Activated T-helper 9 cell treated with anti-CD3 and anti-CD28 coated beads, Interleukin-2, amount 50 U/mL, for 16 hours (primary cell): Measurements from ENCODE around the gene CHCHD6.

Experiments used
- DNase-seq: peaks from one replicate; pipeline ENCODE4 v3.0.0-alpha.2; 2020; ENCODE audit warnings: low read depth

Gene CHCHD6

DNA sequence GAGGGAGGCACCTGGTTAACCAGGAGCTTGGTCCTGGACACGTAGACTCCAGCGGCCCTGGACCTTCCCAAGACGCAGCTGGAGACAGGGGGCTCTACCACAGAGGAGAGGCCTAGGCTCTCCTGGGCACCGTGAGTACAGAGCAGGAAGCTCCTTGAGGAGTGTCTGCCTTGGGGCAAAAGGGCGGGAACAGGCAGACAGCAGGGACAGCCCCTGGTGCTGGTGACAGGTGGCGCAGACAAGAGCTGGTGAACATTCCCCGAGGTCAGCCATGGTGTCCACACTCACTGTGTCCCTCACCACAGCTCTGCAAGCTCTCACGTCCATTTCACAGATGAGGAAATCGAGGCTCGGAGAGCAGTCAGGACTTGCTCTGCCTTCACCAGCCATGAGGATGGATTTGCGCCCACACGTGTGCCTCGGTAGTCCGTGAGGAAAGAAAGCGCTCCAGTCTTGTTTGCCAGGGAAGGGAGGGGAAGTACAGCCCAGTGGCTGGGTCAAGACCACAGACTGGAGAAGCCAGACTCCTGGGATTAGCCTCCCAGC, 276.3 kb downstream of the CHCHD6 start:
- DNase-seq = no peak

DNA sequence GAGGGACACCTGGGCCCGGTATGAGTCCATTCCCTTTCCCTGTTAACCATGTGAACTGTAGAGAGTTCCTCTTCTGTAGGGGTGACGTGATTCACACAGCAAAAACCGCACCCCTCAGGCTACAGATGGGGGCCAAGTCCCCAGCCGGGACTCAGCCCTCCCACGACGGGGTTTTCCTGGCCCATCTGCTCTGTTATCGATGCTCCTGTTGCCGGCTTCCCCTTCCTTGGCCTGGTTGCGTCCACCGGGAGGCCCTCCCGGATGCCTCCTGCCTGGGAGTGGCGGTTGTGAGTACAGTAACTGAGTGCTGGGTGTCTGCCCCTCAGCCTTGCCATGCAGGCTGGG, 278.1 kb downstream of the CHCHD6 start:
- DNase-seq = peak; percentile 59

DNA sequence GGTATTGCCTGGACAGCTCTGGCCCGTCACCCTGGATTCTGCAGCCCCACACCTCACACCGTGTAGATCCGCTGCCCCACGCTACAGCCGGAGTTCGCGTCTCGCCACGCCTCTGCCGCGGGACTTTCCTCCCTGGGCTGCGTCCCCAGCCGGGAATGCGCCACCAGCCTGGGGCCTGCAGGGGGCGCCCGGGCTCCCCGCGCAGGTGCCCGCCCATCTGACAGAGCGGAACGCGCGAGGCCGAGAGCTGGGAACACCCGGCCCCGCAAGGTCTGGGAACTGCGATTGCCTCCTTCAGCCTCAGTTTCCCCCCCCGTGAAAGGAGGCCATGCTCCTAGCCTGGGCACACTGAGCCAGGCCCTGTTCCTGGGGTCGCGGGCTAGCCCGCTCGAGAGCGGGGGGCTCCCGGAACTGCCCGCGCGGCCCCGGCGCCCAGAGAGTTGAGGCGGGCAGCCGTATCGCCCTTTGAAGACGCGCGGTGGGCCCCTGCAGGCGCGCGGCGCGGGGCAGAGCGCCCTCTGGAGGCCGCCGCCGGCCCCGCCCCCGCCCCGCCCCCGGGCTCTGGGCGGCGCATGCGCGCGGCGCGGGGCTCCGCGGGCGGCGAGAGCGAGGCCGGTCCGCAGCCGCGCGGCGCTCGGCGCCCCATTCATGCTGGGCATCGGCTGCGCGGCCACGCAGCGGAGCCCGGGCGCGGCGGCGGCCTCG, 278.6 kb downstream of the CHCHD6 start, which contains the start of gene PLXNA1:
PLXNA1 (plus strand) TSS at position 645 of the 705 bp plus-strand sequence. CDS start 5,479 bp downstream, outside the sequence.
- DNase-seq = peak; percentile 86

DNA sequence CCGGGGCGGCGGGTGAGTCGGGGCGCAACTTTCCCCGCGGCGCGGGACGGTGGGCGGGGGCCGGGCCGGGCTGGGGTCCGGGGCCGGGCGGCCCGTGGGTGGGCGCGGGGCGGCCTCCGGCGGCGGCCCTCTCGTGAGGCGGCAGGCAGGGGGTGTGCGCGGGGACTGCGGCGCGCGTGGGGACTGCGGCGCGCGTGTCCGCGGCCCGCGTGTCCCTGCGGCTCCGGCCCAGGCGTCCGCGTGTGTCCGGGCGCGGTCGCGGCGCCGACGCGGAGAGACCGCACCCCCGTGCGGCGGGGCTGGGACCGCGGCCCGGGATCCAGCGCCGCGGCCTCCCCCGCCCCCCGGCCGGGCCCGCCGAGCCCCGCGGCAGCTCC, 279.2 kb downstream of the CHCHD6 start:
- no peak for DNase-seq

DNA sequence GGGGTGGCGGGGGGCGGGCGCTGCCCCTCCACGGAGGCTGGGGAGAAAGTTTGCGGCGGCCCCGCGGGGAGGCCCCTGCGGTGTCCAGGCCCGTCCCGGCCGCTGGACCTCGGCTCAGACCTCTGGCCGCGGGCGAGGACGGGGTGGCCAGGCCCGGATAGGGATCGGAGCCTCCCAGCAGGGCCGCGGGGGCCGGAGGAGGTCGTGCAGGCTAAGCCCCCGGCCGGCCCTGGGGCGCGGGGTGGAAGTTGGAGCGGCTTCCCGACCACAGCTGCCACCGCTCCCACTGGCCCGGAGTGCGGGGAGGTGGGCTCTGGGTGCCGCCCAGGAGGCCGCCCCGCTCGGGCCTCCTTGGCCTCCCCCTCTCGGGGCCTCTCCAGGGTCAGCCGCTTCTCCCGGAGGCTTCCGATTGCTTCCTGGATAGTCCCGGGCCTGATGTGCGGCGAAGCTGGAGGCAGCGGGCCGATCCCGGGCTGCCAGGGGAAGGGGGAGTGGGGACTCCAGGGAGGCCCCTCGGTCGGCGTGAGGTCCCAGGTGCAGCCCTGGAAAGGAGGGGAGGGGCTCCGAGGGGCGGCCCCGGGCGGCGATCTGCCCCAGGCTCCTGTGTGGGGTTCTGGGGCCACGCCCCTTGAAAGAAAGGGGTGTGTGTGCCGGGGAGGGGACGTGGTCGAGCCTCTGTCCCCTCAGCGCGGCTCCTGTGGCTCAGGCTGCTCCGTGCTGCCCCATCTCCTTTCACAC, 279.8 kb downstream of the CHCHD6 start:
- peak; percentile 20 for DNase-seq

DNA sequence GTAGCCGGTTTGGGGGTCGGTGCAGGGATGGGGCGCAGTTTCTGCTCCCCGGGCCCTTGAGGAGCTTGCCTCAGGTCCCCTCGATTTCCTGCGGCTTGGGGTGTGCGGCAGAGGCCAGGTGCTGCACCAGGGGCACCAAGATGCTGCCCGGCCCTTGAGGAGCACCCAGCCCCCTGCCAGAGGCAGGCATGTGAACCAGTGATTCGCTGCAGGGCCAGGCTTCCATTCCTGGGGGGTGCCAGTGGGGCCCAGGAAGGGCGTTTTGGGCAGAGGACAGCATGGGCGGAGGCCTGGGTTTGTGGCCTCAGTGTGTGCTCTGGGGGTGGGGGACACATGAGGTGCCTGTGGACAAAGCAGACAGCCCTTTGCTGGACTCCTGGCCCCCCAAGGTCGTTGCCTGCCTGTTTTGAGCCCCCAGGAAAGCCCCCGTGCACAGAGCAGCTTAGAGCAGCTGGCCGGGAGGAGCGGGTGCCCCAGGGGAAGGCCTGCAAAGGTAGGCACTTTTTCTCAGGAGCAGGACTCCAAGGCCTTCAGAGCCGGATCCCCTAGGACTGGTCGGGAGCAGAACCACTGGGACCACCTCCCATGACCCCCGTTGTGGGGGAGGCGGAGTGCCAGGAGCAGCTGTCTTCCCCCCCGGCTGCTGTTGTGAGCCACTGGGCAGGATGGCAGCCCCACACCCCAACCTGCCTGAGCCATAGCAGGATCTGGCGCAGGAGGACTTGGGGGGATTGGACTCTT, 280.5 kb downstream of the CHCHD6 start:
- no peak for DNase-seq

DNA sequence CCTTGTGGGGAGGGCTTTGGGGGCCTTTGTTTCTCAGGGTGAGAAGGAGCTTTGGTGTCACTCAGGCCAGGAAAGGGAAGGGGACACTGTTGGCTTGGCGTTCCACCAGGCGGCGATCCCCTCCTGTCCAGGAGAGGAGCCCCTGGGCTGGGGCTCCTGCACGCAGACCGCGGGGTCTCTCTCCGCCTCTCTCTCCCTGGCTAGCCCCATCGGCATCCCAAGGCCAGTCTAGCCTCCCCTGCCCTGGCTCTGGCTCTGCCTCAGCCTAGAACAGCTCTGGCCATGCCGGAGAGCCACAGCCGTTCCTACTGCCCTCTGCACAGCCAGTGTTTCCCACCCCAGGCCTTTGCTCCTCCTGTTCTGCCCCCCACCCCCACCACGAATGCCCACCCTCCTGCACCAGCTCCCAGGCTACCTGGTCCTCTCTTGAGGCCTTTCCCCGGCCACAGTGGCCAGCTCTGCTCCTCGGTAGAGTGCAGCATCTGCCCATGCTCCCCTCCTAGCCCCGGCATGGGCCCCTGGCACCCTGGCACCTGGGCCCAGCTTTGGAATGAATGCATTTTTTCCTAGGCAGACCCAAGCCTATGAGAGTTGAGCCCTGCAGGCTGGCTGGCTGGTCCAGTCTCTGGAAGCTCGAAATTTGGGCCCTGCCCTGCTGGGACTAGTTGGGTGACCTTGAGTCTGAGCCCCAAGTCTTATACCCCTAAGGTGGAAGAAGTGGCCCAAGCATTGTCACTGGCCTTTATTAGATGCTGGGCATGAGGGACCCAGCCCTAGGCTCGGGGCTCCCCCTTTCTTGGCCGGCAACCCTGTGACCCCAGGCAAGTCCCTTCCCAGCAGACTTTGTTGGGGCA, 281.3 kb downstream of the CHCHD6 start:
- no peak for DNase-seq

DNA sequence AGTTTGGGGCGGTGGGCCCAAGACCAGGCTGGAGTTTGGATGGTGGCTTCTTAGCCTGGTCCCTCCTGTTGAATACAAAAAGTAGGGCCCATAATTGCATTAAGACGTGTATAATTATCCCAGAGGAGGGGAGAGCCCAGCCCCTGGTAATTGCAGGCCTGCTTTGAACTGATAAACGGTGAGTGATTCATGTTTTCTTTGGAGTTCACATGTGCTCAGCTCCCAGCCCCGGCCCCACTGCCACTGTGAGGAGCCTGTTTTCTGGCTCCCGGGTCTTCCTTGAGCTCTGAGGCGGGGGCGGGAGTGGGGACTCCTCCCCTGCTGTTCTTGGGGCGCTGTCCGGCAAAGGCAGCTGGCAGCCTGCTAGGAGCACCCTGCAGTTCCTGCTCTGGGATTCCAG, 282.0 kb downstream of the CHCHD6 start:
- no peak for DNase-seq

DNA sequence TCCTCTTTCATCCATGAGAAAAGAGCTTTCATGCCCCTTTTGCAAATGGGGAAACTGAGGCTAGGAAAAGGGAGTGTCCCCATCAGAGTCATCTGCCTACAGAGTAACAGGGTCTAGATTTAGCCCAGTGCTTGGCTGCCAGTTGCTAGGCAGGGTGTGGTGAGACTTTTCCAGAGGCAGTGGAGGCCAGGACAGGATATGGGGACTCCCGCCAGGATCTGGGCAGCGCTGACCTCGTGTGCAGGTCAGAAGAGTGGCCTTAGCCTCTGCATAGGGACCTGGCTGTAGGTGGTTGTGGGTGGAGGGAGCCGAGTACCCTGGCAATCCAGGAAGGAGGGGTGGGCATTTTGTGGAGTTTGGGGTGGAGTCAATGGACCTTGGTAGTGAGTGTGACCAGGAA, 283.1 kb downstream of the CHCHD6 start:
- DNase-seq = no peak

DNA sequence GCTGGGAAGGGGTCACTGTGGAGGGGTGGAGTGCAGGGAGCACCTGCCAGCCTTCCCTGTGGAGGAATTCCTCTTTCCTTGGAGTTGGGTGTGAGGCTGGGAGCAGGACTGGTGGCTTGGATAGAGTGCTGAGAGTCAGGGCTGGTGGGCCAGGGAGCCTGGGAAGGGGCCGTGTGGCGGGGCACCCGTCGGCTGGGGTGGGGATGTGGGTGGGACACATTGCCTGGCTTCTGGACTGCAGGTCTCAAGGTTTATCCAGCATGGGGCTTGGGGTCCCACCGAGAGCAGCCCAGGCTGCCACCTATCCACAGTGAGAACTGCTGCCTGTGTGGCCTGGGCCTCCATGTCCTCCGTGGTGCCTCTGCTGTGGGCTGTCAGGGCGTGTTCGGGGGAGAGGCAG, 283.6 kb downstream of the CHCHD6 start:
- no peak for DNase-seq

DNA sequence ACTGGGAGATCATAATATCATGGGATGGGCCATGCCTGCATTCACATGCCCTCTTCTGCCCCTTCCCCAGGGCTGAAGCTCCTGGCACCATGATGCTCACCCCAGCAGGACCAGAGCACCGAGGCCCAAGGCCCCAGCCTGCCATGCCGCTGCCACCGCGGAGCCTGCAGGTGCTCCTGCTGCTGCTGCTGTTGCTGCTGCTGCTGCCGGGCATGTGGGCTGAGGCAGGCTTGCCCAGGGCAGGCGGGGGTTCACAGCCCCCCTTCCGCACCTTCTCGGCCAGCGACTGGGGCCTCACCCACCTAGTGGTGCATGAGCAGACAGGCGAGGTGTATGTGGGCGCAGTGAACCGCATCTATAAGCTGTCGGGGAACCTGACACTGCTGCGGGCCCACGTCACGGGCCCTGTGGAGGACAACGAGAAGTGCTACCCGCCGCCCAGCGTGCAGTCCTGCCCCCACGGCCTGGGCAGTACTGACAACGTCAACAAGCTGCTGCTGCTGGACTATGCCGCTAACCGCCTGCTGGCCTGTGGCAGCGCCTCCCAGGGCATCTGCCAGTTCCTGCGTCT, 284.5 kb downstream of the CHCHD6 start:
- DNase-seq = no peak

DNA sequence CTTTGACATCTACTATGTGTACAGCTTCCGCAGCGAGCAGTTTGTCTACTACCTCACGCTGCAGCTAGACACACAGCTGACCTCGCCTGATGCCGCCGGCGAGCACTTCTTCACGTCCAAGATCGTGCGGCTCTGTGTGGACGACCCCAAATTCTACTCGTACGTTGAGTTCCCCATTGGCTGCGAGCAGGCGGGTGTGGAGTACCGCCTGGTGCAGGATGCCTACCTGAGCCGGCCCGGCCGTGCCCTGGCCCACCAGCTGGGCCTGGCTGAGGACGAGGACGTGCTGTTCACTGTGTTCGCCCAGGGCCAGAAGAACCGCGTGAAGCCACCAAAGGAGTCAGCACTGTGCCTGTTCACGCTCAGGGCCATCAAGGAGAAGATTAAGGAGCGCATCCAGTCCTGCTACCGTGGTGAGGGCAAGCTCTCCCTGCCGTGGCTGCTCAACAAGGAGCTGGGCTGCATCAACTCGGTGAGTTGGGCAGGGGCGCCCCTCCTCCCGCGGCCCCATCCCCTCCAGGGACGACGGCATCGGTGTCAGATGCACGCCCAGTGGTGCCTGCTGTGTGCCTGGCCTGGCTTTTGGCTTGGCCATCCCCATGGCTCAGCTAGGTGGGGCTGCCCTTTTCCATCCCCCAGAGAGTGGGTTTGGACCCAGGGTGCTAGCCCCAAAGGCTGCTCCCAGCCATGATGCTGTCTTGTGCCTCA, 285.4 kb downstream of the CHCHD6 start:
- DNase-seq = no peak

DNA sequence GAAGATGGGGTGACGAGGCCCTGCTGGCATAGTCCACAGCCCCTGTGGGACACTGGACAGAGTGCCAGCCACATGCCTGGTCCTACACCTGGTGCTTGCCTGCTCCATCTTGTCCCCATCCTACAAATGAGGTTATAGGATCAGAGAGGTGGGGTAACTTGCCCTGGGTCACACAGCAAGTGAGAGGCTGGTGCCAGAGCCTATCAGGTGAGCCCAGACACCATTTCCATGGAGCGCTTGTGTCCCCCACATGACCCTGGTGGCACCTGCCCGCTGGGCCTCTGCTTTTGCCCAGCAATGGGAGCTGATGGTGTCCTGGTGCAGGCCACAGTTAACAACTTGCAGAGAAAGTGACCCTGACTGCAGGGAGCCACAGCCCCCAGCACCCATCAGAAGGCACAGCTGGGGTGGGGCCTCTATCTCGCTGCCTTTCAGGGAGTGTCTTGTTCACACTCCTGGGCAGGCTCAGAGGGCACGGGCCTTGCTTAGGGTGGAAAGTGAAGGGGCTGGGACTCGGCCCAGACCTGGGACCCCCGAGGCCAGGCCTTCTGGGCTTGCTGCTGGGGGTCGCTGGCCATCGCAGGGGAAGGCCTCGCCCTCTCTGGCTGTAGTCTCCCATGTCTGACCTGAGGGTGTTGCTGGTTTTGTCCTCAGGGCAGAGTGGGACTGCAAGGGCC, 286.1 kb downstream of the CHCHD6 start:
- no peak for DNase-seq

DNA sequence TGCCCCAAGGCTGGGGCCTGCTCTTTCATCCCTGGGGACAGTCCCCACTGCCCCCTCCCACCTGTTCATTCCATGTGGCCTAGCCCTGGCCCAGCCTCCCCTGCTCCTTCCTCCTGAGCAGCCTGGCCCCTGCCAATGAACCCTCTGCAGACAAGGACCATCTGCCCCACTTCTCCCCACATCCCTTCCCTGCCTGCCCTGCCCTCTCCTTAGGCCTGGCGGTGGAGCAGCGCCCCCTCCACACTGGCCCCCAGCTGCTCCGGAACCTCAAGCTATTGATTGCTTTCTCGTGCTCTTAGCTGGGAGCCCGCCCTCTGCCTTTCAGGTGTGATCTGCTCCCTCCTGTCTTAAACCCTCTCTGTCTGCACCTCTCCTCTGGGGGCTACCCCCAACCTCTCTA, 286.9 kb downstream of the CHCHD6 start:
- DNase-seq = no peak

DNA sequence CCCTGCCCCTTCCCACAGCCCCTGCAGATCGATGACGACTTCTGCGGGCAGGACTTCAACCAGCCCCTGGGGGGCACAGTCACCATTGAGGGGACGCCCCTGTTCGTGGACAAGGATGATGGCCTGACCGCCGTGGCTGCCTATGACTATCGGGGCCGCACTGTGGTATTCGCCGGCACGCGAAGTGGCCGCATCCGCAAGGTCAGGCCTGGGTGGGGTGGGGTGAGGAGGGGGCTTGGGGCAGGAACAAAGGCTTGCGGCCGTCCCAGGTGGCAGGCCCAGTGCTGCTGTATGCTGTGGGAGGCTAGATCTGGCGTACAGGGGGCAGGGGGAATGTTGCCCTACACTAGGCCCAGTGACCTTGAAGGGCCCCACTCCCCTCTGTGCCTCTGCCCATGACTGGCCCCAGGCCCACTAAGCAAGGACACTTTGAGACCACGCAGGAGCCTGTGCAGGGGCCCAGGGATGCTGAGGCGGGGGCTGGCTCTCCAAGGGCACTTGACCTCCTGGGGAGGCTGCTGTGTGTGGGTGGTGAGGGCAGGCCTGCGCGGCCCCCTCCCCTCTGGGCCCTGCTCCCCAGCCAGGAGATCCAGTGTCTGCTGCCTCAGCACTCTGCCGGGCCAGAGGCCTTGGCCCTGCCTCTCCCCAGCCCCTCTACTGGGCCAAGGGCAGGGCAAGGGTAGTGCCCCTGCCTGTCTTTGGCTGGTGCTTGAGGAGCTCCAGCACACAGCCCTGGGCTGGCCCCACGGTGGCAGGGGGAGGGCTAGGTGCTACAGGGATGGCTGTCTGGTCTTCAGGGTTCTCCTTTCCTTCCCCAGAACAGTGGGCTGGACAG, 287.5 kb downstream of the CHCHD6 start:
- no peak for DNase-seq

DNA sequence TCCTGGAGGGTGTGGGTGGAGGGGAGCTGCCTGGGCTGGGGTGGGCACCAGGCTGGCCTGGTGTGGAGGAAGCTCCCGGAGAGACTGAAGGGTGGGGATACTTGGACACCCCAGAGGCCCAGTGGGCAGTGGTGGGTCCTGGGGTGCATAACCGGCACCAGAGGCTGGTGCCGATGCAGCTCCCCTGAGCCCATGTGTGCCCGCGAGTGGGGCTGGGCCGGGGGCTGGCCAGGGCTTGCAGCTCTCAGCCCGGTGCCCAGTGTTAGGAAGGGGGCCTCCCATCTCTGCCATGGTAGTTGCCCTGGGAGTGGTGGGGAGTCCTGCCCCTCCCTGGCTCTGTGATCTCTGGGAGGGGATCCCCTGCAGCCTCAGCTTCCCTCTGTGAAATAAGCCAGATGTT, 288.2 kb downstream of the CHCHD6 start:
- no peak for DNase-seq

DNA sequence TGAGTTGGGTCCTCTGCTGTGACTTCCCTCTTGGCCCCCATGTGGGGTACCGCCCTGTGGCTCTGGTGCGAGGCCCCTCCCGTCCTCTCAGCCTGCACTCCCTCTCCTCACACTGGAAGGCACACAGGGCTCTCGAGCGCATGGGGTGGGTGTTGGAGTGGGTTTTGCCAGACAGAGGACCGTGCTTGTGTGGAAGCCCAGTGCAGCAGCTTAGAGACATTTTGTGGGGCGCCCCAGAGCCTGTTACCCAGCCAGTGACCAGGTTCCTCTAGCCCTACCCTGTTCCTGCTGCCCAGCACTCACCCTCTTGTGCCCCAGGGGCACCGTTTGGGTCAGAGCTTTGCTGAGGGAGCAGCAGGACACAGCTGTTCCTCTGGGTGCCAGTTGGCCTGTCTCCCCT, 288.7 kb downstream of the CHCHD6 start:
- no peak for DNase-seq

DNA sequence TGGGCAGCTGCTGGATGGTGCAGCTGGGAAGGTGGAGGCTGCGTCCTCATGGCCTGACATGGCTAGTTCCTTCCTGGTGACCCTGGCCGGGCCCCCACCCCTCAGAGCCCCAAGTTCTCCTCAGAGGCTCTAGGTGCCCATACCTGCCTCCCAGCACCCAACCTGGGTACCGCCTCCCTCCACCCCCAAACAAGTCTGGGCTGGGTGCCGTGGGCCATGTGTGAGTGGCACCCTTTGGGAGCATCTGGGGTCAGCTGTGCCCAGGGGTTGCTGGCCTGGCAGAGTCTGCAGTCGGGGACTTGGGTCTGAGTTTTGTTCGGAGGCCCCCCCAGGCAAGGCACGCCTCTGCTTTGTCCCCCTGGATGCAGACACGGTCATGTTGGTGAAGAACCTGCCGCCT, 289.4 kb downstream of the CHCHD6 start:
- no peak for DNase-seq

DNA sequence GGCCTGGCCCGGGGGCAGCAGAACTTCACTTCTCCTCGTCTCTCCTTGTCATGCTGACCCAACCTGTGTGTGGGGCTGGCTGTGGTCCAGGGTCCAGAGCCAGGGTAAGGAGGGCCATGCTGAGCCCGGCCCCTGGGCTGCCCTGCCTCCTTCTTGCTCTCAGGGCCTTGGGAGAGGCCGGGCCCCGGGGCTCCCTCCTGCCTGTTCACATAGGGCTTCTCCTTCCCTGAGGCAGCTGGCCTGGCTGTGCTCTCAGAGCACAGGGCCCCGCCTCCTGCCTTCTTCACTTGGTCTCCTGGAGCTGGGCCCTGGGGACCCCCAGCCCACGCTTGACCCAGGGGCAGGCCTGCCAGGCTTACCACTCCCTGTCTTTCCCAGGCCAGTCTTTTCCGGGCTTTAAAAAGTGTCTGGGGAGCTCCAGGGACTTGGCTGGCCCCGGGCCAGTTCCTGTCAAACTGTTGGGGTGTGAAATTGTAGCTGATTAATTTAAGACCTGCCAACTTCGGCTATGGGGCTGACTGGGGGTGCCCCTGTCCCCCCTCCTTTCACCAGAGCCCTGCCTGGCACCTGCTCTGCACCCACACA, 290.7 kb downstream of the CHCHD6 start:
- DNase-seq = no peak
